Dermis blood vessel endothelial cell (primary cell): Measurements from ENCODE around the gene SYAP1. TPM values are rescaled to one million over a fixed set of nuclear protein-coding genes. Genes with fewer than 3 reads are reported as not detected.
"Not testable (repeated sequence)": the region's sequence is repeated elsewhere in the genome, so short reads cannot be mapped to it uniquely, and the experiment has no call there.

ENCODE experiments used
- DNase-seq: peaks from one replicate; pipeline ENCODE4 v3.0.0; 2010
- total RNA-seq: library from RNA; depleted of rRNA; stranded (reverse); fragments of >200 nt; gene quantifications from 2 replicates; pipeline ENCODE4 v1.2.3, GENCODE V29; 2014

The SYAP1 gene
- total RNA-seq, 1 donor from 2014 or later = 30.1 TPM

- not testable (repeated sequence) for DNase-seq
These were observed 60.4 kb downstream of the SYAP1 start for GRCh38 chrX:16779815-16780214.

- DNase-seq = no peak
These were observed 64.0 kb downstream of the SYAP1 start for GRCh38 chrX:16783452-16783851.

- not testable (repeated sequence) for DNase-seq
These were observed 65.0 kb downstream of the SYAP1 start for GRCh38 chrX:16784440-16784839.

- DNase-seq = peak; percentile 10
These were observed 66.1 kb downstream of the SYAP1 start for GRCh38 chrX:16785247-16786138.

GRCh38 chrX:16786139-16786790 lies 66.9 kb downstream of the SYAP1 start, which contains the start of gene TXLNG:
TXLNG (plus strand) TSS chrX:16786466; CDS start chrX:16786488, 22 bp downstream.
- DNase-seq = peak; percentile 98

GRCh38 chrX:16786791-16787735 lies 67.7 kb downstream of the SYAP1 start:
- DNase-seq = peak; percentile 11

GRCh38 chrX:16788477-16788876 lies 69.1 kb downstream of the SYAP1 start:
- no peak for DNase-seq

- no peak for DNase-seq
These were observed 76.9 kb downstream of the SYAP1 start for GRCh38 chrX:16796298-16796697.

- DNase-seq = no peak
These were observed 77.9 kb downstream of the SYAP1 start for GRCh38 chrX:16797358-16797757.

- no peak for DNase-seq
These were observed 78.4 kb downstream of the SYAP1 start for GRCh38 chrX:16797841-16798240.

- DNase-seq = no peak
These were observed 85.6 kb downstream of the SYAP1 start for GRCh38 chrX:16804923-16805464.

- peak; percentile 30 for DNase-seq
These were observed 88.1 kb downstream of the SYAP1 start for GRCh38 chrX:16807548-16807947.

GRCh38 chrX:16807976-16808542 lies 88.6 kb downstream of the SYAP1 start:
- peak; percentile 30 for DNase-seq

GRCh38 chrX:16814597-16814996 lies 95.2 kb downstream of the SYAP1 start:
- no peak for DNase-seq

Other genes with a start within 250 kb of the SYAP1 start
- not detected in 2 replicates for gene S100G, start 69.5 kb upstream of the SYAP1 start, total RNA-seq
- gene CTPS2, start 6.9 kb upstream of the SYAP1 start, total RNA-seq = 16.5 and 20.8 TPM in 2 replicates
- gene TXLNG, start 66.9 kb downstream of the SYAP1 start, total RNA-seq = 6.2 and 7.3 TPM in 2 replicates
- 79.8 and 113 TPM in 2 replicates for gene RBBP7, start 150.8 kb downstream of the SYAP1 start, total RNA-seq
- gene REPS2, start 227.0 kb downstream of the SYAP1 start, total RNA-seq = 6.1 and 6.5 TPM in 2 replicates